Measurements from ENCODE around the gene ANKRD28.
"Not testable (repeated sequence)": the region's sequence is repeated elsewhere in the genome, so short reads cannot be mapped to it uniquely, and the experiment has no call there.

ANKRD28 gene

GRCh38 chr3:15801298-15801697 is 3.5 kb upstream of the ANKRD28 start:
- no peak for DNase-seq (ENCODE audit: low read depth)

- DNase-seq (ENCODE audit: low read depth): no peak
Measured at GRCh38 chr3:15800780-15801179, 3.0 kb upstream of the ANKRD28 start.

- DNase-seq (ENCODE audit: low read depth): no peak
Measured at GRCh38 chr3:15800327-15800726, 2.5 kb upstream of the ANKRD28 start.

GRCh38 chr3:15798533-15799245 is 910 bp upstream of the ANKRD28 start:
- DNase-seq (ENCODE audit: low read depth): no peak

- DNase-seq (ENCODE audit: low read depth): no peak
Measured at GRCh38 chr3:15796771-15797641, 773 bp downstream of the ANKRD28 start.

- no peak for DNase-seq (ENCODE audit: low read depth)
Measured at GRCh38 chr3:15796331-15796730, 1.4 kb downstream of the ANKRD28 start.

- no peak for DNase-seq (ENCODE audit: low read depth)
Measured at GRCh38 chr3:15795651-15796308, 2.0 kb downstream of the ANKRD28 start.

GRCh38 chr3:15794842-15795650 is 2.7 kb downstream of the ANKRD28 start:
- no peak for DNase-seq (ENCODE audit: low read depth)

GRCh38 chr3:15794303-15794771 is 3.4 kb downstream of the ANKRD28 start:
- no peak for DNase-seq (ENCODE audit: low read depth)

- DNase-seq (ENCODE audit: low read depth): no peak
Measured at GRCh38 chr3:15791525-15791924, 6.3 kb downstream of the ANKRD28 start.

GRCh38 chr3:15787941-15788340 is 9.8 kb downstream of the ANKRD28 start:
- no peak for DNase-seq (ENCODE audit: low read depth)

- no peak for DNase-seq (ENCODE audit: low read depth)
Measured at GRCh38 chr3:15787526-15787925, 10.3 kb downstream of the ANKRD28 start.

GRCh38 chr3:15783361-15783969 is 14.3 kb downstream of the ANKRD28 start:
- DNase-seq (ENCODE audit: low read depth): no peak

- no peak for DNase-seq (ENCODE audit: low read depth)
Measured at GRCh38 chr3:15782429-15782828, 15.3 kb downstream of the ANKRD28 start.

GRCh38 chr3:15781637-15782402 is 16.0 kb downstream of the ANKRD28 start:
- no peak for DNase-seq (ENCODE audit: low read depth)

GRCh38 chr3:15781131-15781530 is 16.6 kb downstream of the ANKRD28 start:
- no peak for DNase-seq (ENCODE audit: low read depth)

GRCh38 chr3:15779111-15779510 is 18.7 kb downstream of the ANKRD28 start:
- no peak for DNase-seq (ENCODE audit: low read depth)

- no peak for DNase-seq (ENCODE audit: low read depth)
Measured at GRCh38 chr3:15778332-15778858, 19.4 kb downstream of the ANKRD28 start.

GRCh38 chr3:15774931-15775560 is 22.7 kb downstream of the ANKRD28 start:
- not testable (repeated sequence) for DNase-seq (ENCODE audit: low read depth)

GRCh38 chr3:15771444-15771843 is 26.3 kb downstream of the ANKRD28 start:
- DNase-seq (ENCODE audit: low read depth): no peak
